Thyroid gland (tissue), 4 donors: Measurements from ENCODE around the gene NDUFS3. TPM values are rescaled to one million over a fixed set of nuclear protein-coding genes. Genes with fewer than 3 reads are reported as not detected.

Source experiments
- DNase-seq, 2 donors: peaks; one replicate each; pipeline ENCODE4 v3.0.0-alpha.2; 2019
- H3K27ac ChIP-seq, 3 donors: fragments of 200-600 bp; sonication (generic); 1 replicate in 2 of 3; 2 replicates in 1 of 3; pipeline ENCODE4 v1.5.1; 2016 to 2019; ENCODE audit warnings: mild to moderate bottlenecking in 1 of 3, moderate library complexity in 1 of 3
- H3K27me3 ChIP-seq: fragments of 200-600 bp; sonication (generic); one replicate; pipeline ENCODE4 v1.5.1; 2019
- H3K36me3 ChIP-seq, 2 donors: fragments of 200-600 bp; sonication (generic); one replicate each; pipeline ENCODE4 v1.5.1; 2016 to 2019
- H3K4me1 ChIP-seq, 2 donors: fragments of 200-600 bp; sonication (generic); one replicate each; pipeline ENCODE4 v1.5.1; 2017 to 2019
- H3K4me3 ChIP-seq, 3 donors: fragments of 200-600 bp; sonication (generic); replicated peaks in 1 of 3; 1 replicate in 2 of 3; 2 replicates in 1 of 3; pipeline ENCODE4 v1.5.1; 2016; ENCODE audit warnings: mild to moderate bottlenecking in 1 of 3
- H3K9me3 ChIP-seq: fragments of 200-600 bp; sonication (generic); one replicate; pipeline ENCODE4 v1.5.1; 2017
- POLR2A ChIP-seq, 2 donors: fragments of 450-650 bp; IDR thresholded peaks; one replicate each; pipeline ENCODE4 v1.6.1; 2017; ENCODE audit warnings: antibody characterized with exemption in 2 of 2, mild to moderate bottlenecking in 2 of 2, moderate library complexity in 1 of 2
- WGBS, 2 donors: methylation state at CpG; one replicate each; pipeline ENCODE4 v1.1.5; 2017; 5-methylcytosine and 5-hydroxymethylcytosine counted together
- intact Hi-C: fragments of 100-400 bp; cut with DNase I; formaldehyde crosslinking; loops from one replicate; pipeline ENCODE4 v1.15.1; 2023
- total RNA-seq, 4 donors: library from RNA; depleted of rRNA; stranded (reverse); fragments of >200 nt; gene quantifications; one replicate each; pipeline ENCODE4 v1.2.3, GENCODE V29; 2016
- TF ChIP-seq, protein P1 (sequence below), 6 experiments: fragments of 200-600 bp in 3 of 6; fragments of 450-650 bp in 3 of 6; sonication (generic) in 3 of 6; IDR thresholded peaks; one replicate each; pipeline ENCODE4 v1.5.1; 2016 to 2019; ENCODE audit warnings: antibody characterized with exemption in 6 of 6, mild to moderate bottlenecking in 2 of 6, inconsistent platforms in 1 of 6, moderate library complexity in 1 of 6

Gene NDUFS3
- total RNA-seq, 4 donors from 2014 or later = 42.6 to 84.3 (median 81.2) TPM

DNA sequence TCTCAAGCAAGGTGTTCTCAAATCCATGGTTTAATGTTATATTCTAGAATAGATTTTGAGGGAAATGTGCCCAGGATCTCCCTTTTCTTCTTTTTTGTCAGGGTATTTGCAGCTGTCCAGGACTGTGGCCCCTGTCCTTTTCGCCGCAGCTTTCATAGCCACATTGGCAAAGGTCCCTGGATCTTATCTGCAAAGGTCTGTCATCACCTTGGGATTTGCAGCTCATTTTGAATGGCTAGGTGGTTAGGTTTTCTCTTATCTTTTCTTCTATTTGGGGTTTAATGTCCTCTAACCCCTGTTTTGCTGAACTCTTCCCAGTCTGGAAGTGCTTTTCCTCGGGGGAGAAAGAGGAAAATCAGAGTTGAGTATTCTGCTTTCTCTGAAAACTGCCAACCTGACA lies 27.0 kb downstream of the NDUFS3 start:
- Histone ChIP-seq H3K4me3 (no peak overlapping the region), H3K9me3 (no peaks in the 10 kb centered on the region), H3K36me3 (no peaks in the 10 kb centered on the region), H3K27ac (no peak overlapping the region), H3K27me3 (no peaks in the 10 kb centered on the region), H3K4me1 (peaks cover 0 to 21% of the 10 kb centered on the region in 2 donors)
- 67 to 73% methylated on average over 3 of the region's 3 CpGs for WGBS, 2 donors
- intact Hi-C loops = no loop called here
- no peak for DNase-seq
- no peak for TF ChIP-seq POLR2A (IDR thresholded peaks at IDR 0.05)
- TF ChIP-seq, protein P1, sequence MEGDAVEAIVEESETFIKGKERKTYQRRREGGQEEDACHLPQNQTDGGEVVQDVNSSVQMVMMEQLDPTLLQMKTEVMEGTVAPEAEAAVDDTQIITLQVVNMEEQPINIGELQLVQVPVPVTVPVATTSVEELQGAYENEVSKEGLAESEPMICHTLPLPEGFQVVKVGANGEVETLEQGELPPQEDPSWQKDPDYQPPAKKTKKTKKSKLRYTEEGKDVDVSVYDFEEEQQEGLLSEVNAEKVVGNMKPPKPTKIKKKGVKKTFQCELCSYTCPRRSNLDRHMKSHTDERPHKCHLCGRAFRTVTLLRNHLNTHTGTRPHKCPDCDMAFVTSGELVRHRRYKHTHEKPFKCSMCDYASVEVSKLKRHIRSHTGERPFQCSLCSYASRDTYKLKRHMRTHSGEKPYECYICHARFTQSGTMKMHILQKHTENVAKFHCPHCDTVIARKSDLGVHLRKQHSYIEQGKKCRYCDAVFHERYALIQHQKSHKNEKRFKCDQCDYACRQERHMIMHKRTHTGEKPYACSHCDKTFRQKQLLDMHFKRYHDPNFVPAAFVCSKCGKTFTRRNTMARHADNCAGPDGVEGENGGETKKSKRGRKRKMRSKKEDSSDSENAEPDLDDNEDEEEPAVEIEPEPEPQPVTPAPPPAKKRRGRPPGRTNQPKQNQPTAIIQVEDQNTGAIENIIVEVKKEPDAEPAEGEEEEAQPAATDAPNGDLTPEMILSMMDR (IDR thresholded peaks at IDR 0.05) = no peak

DNA sequence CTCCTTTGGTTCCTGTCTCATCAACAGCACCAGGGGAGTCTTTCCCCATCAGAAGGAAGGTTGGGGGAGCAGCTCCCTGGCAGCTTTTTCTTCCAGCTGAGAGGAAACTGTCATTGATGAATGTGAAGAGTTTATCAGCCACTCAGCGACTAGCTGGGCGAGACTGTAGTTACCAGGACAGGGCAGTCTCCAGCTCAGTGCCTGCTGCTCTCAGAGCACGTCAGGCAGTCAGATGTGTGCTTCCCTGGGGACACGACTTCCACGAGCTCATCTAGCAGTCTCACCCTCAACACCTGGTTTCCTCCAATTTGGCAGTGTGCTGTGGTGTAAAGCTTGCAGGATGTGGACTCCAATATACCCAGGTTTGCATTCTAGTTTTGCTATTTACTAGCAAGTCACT lies 27.9 kb downstream of the NDUFS3 start:
- intact Hi-C loops = no loop called here
- Histone ChIP-seq H3K27ac (peak overlapping the region in 2 of 3 donors; percentile 40 to 72), H3K9me3 (no peaks in the 10 kb centered on the region), H3K36me3 (no peaks in the 10 kb centered on the region), H3K4me3 (no peak overlapping the region), H3K27me3 (no peaks in the 10 kb centered on the region), H3K4me1 (peaks cover 0 to 21% of the 10 kb centered on the region in 2 donors)
- 15 to 20% methylated on average over 5 of the region's 5 CpGs for WGBS, 2 donors
- peak; percentile 64 to 78 for DNase-seq
- TF ChIP-seq POLR2A (IDR thresholded peaks at IDR 0.05) = peak in 1 of 2 donors; percentile 28
- TF ChIP-seq, protein P1 (IDR thresholded peaks at IDR 0.05) = no peak

DNA sequence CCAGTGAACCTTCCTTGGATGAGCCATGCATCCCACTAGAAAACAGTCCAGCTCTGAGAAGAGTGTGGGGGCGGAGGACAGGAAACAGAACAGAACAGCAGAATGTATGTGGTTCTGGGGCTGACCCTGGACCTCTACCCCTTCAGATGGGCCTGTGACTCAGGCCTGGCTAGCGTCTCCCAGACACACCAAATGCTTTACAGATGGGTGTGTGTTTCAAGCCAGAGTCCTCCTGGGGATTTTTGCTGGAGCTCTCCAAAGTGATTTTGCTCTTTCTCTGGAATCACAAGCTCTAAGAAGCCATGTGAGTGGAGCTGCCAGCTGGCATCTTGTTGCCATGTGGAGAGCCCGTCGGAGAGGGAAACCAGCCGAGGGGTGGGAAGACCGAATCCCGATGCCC lies 28.5 kb downstream of the NDUFS3 start:
- WGBS, 2 donors = 25 to 60% methylated on average over 7 of the region's 7 CpGs
- peaks cover 0 to 21% of the 10 kb centered on the region in 2 donors for H3K4me1 ChIP-seq
- no peak for TF ChIP-seq POLR2A (IDR thresholded peaks at IDR 0.05)
- TF ChIP-seq, protein P1 (IDR thresholded peaks at IDR 0.05) = no peak
- no peaks in the 10 kb centered on the region for H3K36me3 ChIP-seq
- no peaks in the 10 kb centered on the region for H3K27me3 ChIP-seq
- no peak overlapping the region for H3K4me3 ChIP-seq
- intact Hi-C loops = no loop called here
- H3K9me3 ChIP-seq = no peaks in the 10 kb centered on the region
- peak overlapping the region in 2 of 3 donors; percentile 40 to 72 for H3K27ac ChIP-seq
- peak; percentile 56 to 87 for DNase-seq

DNA sequence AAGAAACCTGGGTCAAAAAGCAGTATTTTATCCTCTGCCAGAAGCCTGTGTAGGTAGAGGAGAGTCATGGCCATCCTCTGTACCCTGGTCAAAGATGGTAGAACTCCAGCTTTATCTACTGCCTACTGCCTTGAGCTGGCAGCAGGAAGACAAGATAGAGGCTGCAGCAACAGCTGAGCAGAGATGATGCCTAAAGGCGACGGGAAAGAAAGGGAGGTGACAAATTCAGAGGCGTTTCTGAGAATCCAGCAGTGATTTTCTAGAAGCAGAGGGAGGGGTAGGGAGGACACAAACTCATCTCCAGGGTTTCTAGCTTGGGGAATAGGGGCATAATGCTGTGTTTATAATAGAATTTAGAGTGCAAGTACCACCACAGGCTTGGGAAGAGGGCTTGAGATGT lies 30.8 kb downstream of the NDUFS3 start:
- Histone ChIP-seq H3K27ac (no peak overlapping the region), H3K36me3 (no peaks in the 10 kb centered on the region), H3K9me3 (no peaks in the 10 kb centered on the region), H3K4me1 (peaks cover 0 to 21% of the 10 kb centered on the region in 2 donors), H3K27me3 (no peaks in the 10 kb centered on the region), H3K4me3 (no peak overlapping the region)
- intact Hi-C loops = no loop called here
- DNase-seq = no peak
- WGBS, 2 donors = 69 to 83% methylated on average over 3 of the region's 3 CpGs
- TF ChIP-seq, protein P1 (IDR thresholded peaks at IDR 0.05) = no peak
- no peak for TF ChIP-seq POLR2A (IDR thresholded peaks at IDR 0.05)

DNA sequence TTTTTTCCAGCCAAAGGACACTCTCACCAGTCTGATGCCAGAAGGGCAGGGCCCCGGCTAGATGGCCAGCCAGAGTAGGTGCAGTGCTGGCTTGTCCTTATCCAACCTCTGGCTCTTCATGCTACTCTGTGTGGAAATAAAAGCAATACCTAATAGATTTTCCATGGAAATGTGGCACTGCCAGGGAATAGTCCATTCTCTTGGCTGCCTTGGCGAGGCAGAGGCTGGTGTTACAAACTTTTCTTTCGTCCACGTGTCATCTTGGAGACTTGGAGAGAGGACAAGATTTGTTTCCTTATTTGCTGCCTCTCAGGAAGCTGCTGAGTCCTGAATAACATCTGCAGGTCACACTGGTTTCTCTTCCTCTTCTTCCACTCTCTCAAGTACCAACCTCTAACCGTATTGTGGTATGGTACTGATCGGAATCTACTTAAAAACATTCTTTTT lies 32.5 kb downstream of the NDUFS3 start:
- intact Hi-C loops = no loop called here
- DNase-seq = no peak
- Histone ChIP-seq H3K4me1 (peaks cover 0 to 21% of the 10 kb centered on the region in 2 donors), H3K36me3 (no peaks in the 10 kb centered on the region), H3K27me3 (no peaks in the 10 kb centered on the region), H3K27ac (no peak overlapping the region), H3K9me3 (no peaks in the 10 kb centered on the region), H3K4me3 (no peak overlapping the region)
- WGBS, 2 donors = 65 to 79% methylated on average over 5 to 6 of the region's 6 CpGs
- no peak for TF ChIP-seq POLR2A (IDR thresholded peaks at IDR 0.05)
- TF ChIP-seq, protein P1 (IDR thresholded peaks at IDR 0.05) = no peak
